ENCODE data around the gene F2R.
"Not testable (repeated sequence)": the region's sequence is repeated elsewhere in the genome, so short reads cannot be mapped to it uniquely, and the experiment has no call there.

F2R gene

GRCh38 chr5:76762484-76762883, 46.6 kb downstream of the F2R start:
- DNase-seq (ENCODE audit: low read depth), result no peak
- H3K4me3 ChIP-seq (ENCODE audit: low read depth, low read length), result no peak overlapping the region
- no peak for TF ChIP-seq CTCF (IDR thresholded peaks at IDR 0.05; ENCODE audit: control insufficient read depth, extremely low read depth, insufficient read depth)

GRCh38 chr5:76763136-76763535, 47.2 kb downstream of the F2R start:
- TF ChIP-seq CTCF (IDR thresholded peaks at IDR 0.05; ENCODE audit: control insufficient read depth, extremely low read depth, insufficient read depth), result no peak

GRCh38 chr5:76764374-76764773, 48.4 kb downstream of the F2R start:
- DNase-seq (ENCODE audit: low read depth), result no peak
- no peak overlapping the region for H3K4me3 ChIP-seq (ENCODE audit: low read depth, low read length)
- no peak for TF ChIP-seq CTCF (IDR thresholded peaks at IDR 0.05; ENCODE audit: control insufficient read depth, extremely low read depth, insufficient read depth)

More at GRCh38 chr5:76763136-76763535, 47.2 kb downstream of the F2R start:
- DNase-seq (ENCODE audit: low read depth), result no peak
- no peak overlapping the region for H3K4me3 ChIP-seq (ENCODE audit: low read depth, low read length)

GRCh38 chr5:76765249-76765648, 49.3 kb downstream of the F2R start:
- H3K4me3 ChIP-seq (ENCODE audit: low read depth, low read length), result no peak overlapping the region
- DNase-seq (ENCODE audit: low read depth), result no peak
- TF ChIP-seq CTCF (IDR thresholded peaks at IDR 0.05; ENCODE audit: control insufficient read depth, extremely low read depth, insufficient read depth), result no peak

- TF ChIP-seq CTCF (IDR thresholded peaks at IDR 0.05; ENCODE audit: control insufficient read depth, extremely low read depth, insufficient read depth), result no peak
- H3K4me3 ChIP-seq (ENCODE audit: low read depth, low read length), result no peak overlapping the region
- DNase-seq (ENCODE audit: low read depth), result no peak
Observed at GRCh38 chr5:76766746-76767145, 50.8 kb downstream of the F2R start.

GRCh38 chr5:76771041-76771440, 55.1 kb downstream of the F2R start:
- H3K4me3 ChIP-seq (ENCODE audit: low read depth, low read length); DNase-seq (ENCODE audit: low read depth): not testable (repeated sequence)

GRCh38 chr5:76771705-76772405, 55.9 kb downstream of the F2R start:
- no peak for TF ChIP-seq CTCF (IDR thresholded peaks at IDR 0.05; ENCODE audit: control insufficient read depth, extremely low read depth, insufficient read depth)
- no peak for DNase-seq (ENCODE audit: low read depth)
- no peak overlapping the region for H3K4me3 ChIP-seq (ENCODE audit: low read depth, low read length)
